Mammary microvascular endothelial cell (primary cell): ENCODE results near the gene MAGT1. TPM values are rescaled to one million over a fixed set of nuclear protein-coding genes. Genes with fewer than 3 reads are reported as not detected.

Experiments used
- total RNA-seq: library from RNA; depleted of rRNA; stranded (reverse); fragments of >200 nt; gene quantifications from 2 replicates; pipeline ENCODE4 v1.2.3, GENCODE V29; 2015

The MAGT1 gene
- 61.1 and 76.9 TPM in 2 replicates for total RNA-seq

DNA sequence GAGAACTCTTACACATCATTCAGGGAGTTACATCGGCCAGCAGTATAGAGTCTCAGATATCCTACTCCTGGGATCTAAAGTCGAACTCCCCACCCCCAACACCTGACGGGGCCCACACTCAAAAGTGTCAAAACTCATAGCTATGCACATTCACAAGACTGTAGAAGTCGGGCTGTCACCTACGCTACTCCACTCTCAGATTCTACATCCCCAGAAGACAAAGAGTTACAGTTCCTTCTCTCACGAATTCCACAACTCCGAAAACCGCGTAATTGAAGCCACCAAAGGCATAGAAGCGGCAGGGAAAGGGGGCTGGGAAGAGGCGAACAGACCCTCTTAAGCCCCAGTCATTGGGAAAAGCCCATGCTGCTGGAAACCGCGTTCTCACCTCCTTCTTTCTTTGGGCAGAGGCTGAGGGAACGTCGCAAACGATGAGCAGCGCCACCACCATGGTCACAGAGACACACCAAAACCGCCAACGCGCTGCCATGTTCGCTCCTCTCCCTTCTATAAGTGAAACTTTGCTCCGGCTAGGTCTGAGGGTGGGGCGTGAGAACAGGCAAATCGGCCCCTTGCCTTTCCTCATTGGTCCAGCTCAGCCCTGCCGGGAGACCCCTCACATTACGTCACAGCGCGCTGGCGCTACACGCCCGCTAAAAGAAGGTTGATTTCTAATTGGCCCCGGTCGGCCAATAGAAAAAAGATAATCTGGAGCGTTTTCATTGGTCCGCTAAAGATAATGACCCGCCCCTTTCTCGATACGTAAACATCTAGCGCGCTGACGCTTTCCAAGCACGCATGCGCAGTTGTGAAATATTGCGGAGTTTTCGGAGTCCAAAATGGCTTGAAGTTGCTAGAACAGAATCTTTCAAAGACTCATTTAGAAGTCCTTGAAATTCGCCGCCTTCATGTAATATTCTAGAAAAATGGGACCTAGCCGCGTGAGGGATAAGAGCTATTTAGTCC, at the start of gene MAGT1:
TSS of gene MAGT1 (minus strand) at position 515 of the 966 bp plus-strand sequence. CDS start at position 490, 25 bp downstream.

GRCh38 chrX:77910108-77910840, 15.0 kb upstream of the MAGT1 start, which contains the start of gene ATP7A:
TSS of gene ATP7A (plus strand) at chrX:77910693. CDS start at chrX:77971642, 60,949 bp downstream.

GRCh38 chrX:77899081-77899828, 4.0 kb upstream of the MAGT1 start, which contains the start of gene COX7B:
TSS of gene COX7B (plus strand) at chrX:77899468. CDS start at chrX:77899554, 86 bp downstream.

GRCh38 chrX:77785486-77786364, 109.5 kb downstream of the MAGT1 start, which contains the start of gene ATRX:
TSS of gene ATRX (minus strand) at chrX:77786216. CDS start at chrX:77786001, 215 bp downstream.

Other genes with a start within 250 kb of the MAGT1 start
- 35.1 and 44.4 TPM in 2 replicates for gene ATRX, start 109.2 kb downstream of the MAGT1 start, total RNA-seq
- gene COX7B, start 4.0 kb upstream of the MAGT1 start, total RNA-seq: 443 and 492 TPM in 2 replicates
- 3.1 and 3.6 TPM in 2 replicates for gene ATP7A, start 15.3 kb upstream of the MAGT1 start, total RNA-seq
- not detected in 2 replicates for gene PGAM4, start 74.2 kb upstream of the MAGT1 start, total RNA-seq
- gene PGK1, start 208.8 kb upstream of the MAGT1 start, total RNA-seq: 294 and 347 TPM in 2 replicates
- gene TAF9B, start 244.2 kb upstream of the MAGT1 start, total RNA-seq: 24.3 and 29.0 TPM in 2 replicates